IPS-20b (cell line): ENCODE data around the gene DNAL4.
"Not testable (repeated sequence)": the region's sequence is repeated elsewhere in the genome, so short reads cannot be mapped to it uniquely, and the experiment has no call there.

Experiments used
- H3K27ac ChIP-seq: one replicate; pipeline ENCODE4 v1.5.1; 2013; ENCODE audit warnings: low read length
- H3K27me3 ChIP-seq: 2 replicates; pipeline ENCODE4 v1.6.1; 2013; ENCODE audit warnings: mild to moderate bottlenecking, low read length, inconsistent platforms; ENCODE audit not compliant: insufficient read depth
- H3K36me3 ChIP-seq: 2 replicates; pipeline ENCODE4 v1.6.1; 2013; ENCODE audit warnings: low read depth, mild to moderate bottlenecking, inconsistent platforms, low read length, moderate library complexity; ENCODE audit not compliant: insufficient read depth
- H3K4me1 ChIP-seq: 2 replicates; pipeline ENCODE4 v1.6.1; 2013; ENCODE audit warnings: mild to moderate bottlenecking, control low read depth, inconsistent platforms, low read length, moderate library complexity; ENCODE audit not compliant: insufficient read depth
- H3K4me3 ChIP-seq: 2 replicates; pipeline ENCODE4 v1.5.1; 2013; ENCODE audit warnings: mild to moderate bottlenecking, low read length, inconsistent platforms
- H3K9ac ChIP-seq: 2 replicates; pipeline ENCODE4 v1.6.1; 2013; ENCODE audit warnings: low read depth, mild to moderate bottlenecking, inconsistent platforms, low read length, moderate library complexity
- H3K9me3 ChIP-seq: 2 replicates; pipeline ENCODE4 v1.6.1; 2013; ENCODE audit warnings: mild to moderate bottlenecking, low read depth, low read length, inconsistent platforms; ENCODE audit not compliant: insufficient read depth

DNAL4 gene

DNA sequence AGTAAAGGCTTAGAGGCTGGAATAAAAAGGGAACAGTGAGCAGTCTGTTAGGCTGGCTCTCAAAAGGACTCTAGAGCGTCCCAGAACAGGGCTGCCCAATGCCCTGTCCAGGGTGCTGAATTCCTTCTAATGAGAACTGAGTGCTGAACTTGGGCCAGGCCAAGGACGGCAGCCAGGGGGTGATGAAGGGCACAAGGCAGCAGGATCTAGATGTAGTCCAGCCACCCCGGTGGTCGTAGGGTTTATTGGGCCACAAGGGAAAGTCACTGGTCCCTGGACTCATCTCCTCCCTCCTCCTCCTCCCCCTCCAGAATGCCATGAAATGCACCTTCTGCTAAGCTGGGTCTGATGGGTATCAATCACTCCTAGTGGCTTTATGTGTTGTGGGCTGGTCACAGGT, 30.6 kb upstream of the DNAL4 start:
- Histone ChIP-seq H3K27ac (no peak overlapping the region), H3K4me3 (no peak overlapping the region), H3K9ac (no peak overlapping the region), H3K27me3 (no peaks in the 10 kb centered on the region), H3K4me1 (no peaks in the 10 kb centered on the region), H3K36me3 (no peaks in the 10 kb centered on the region), H3K9me3 (no peaks in the 10 kb centered on the region)

DNA sequence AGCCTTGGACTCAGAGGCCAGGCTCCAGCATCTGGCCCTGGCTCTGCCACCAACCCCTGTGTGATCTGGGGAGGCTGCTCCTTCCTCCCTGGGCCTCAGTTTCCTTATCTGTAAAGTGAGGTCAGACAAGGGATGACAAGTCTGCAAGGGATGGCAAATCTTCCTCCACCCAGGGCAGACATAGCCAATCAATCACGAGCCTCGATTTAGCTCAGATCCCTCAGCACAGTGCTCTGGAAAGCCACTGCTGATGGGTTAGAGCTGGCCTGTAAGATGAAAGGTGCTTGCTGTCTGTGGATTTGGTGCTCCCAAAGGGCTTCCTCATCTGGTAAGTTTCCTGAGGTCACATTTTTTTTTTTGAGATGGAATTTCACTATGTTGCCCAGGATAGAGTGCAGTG, 29.7 kb upstream of the DNAL4 start:
- no peaks in the 10 kb centered on the region for H3K4me1 ChIP-seq
- no peaks in the 10 kb centered on the region for H3K36me3 ChIP-seq
- no peak overlapping the region for H3K27ac ChIP-seq
- H3K4me3 ChIP-seq: no peak overlapping the region
- H3K9ac ChIP-seq: no peak overlapping the region
- H3K27me3 ChIP-seq: no peaks in the 10 kb centered on the region
- H3K9me3 ChIP-seq: no peaks in the 10 kb centered on the region

DNA sequence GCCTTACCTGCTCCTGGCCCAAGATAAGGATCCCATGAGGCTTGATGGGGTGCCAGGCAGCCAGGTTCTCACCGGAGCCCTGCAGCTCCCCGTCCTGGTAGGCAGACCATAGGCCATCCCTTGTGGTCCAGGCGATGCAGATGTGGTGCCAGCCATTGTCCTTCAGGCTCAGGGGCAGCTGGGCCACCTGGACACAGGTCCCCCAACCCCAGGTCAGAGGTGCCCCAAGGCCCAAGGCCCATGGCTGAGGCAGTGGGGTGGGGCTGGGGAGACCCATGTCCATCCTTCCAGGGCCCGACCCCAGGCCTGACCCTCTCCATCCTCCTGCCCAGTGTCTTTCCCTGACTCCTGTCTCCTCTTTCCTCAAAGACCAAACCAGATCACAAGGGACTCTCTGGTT, 29.1 kb upstream of the DNAL4 start:
- Histone ChIP-seq H3K4me1 (no peaks in the 10 kb centered on the region), H3K9me3 (no peaks in the 10 kb centered on the region), H3K9ac (no peak overlapping the region), H3K4me3 (no peak overlapping the region), H3K27ac (no peak overlapping the region), H3K27me3 (no peaks in the 10 kb centered on the region), H3K36me3 (no peaks in the 10 kb centered on the region)

DNA sequence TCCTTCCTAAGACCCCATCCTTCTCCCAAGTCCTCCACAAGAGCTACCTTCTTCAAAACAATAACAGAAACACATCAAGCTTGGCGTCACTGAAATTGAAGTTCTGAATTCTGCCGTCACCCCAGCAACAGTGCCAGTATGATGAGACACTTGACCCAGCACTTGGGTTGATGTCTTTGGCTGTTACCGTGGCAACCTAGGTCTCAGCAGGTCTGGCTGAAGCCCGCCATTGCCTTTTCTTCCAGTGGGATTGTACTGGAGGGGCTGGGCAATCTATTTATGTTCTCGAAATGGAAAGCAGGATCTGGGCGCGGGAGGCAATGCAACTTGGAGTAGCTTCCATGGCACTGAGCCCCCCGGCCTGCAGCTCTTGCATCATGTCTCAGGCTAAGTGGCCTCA, 26.1 kb upstream of the DNAL4 start:
- Histone ChIP-seq H3K27ac (no peak overlapping the region), H3K9ac (no peak overlapping the region), H3K27me3 (no peaks in the 10 kb centered on the region), H3K9me3 (no peaks in the 10 kb centered on the region), H3K4me3 (no peak overlapping the region), H3K4me1 (no peaks in the 10 kb centered on the region), H3K36me3 (no peaks in the 10 kb centered on the region)

DNA sequence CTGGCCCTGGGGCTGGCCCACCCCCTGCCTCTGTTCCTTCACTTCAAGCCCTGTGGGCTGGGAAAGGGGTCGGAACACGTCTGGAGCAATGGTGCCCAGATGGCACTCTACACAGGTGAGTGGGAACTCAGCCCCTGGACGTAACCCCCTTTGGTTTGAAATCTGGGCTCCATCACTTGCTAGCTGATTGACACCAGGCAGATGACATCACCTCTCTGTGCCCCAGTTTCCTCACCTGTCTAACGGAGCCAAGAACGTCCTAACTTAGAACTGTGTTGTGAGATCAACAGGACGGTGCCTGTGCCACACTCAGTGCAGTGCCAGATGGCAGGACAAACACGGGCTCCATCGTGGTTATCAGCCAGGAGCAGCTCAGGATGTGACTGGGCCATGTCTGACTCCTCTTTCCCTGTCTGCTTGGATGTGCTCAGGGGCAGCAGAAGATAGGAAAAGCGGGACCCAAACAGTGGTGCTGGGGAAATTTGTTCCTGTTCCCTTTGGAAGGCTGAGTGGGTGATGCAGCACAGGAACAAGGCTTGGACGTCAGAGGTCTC, 25.5 kb upstream of the DNAL4 start:
- Histone ChIP-seq H3K4me1 (no peaks in the 10 kb centered on the region), H3K27ac (no peak overlapping the region), H3K9ac (no peak overlapping the region), H3K4me3 (no peak overlapping the region), H3K27me3 (no peaks in the 10 kb centered on the region), H3K9me3 (no peaks in the 10 kb centered on the region), H3K36me3 (no peaks in the 10 kb centered on the region)

DNA sequence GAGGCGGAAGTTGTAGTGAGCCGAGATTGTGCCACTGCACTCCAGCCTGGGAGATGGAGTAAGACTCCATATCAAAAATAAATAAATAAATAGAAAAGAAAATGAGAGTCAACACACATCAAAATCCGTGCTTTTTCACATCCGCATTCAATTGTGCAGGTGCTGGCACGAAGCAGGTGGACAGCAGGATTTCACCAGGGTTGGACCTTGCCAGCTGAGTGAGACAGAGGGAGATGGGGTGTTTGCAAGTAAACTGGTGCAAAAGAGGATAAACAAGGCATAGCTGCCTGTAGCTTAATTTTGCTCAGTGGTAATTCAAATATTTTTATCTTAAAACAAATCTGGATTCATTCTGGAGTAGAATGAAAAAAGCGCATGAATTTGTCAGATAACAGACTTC, 23.3 kb upstream of the DNAL4 start:
- Histone ChIP-seq H3K4me3 (no peak overlapping the region), H3K4me1 (no peaks in the 10 kb centered on the region), H3K9ac (no peak overlapping the region), H3K27ac (no peak overlapping the region), H3K9me3 (no peaks in the 10 kb centered on the region), H3K27me3 (peaks cover 7% of the 10 kb centered on the region), H3K36me3 (no peaks in the 10 kb centered on the region)

DNA sequence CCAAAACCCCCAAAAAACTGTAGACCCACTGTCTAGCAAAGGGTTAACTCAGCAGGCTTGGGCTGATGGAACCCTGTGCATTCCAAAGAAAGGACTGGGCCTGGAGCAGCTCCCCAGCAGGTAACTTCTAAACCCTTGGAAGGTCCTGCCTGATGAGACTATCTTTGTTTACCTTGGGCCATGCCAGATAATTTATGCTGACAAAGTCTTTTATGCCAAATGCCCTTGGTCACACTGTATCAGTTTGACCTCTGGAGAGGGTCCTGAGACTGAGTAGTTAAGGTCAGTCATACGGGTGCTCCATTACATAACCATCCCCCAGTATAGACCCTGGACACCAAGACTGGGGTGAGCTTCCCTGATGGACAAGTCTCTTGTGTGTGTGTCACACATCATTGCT, 21.9 kb upstream of the DNAL4 start:
- Histone ChIP-seq H3K9me3 (no peaks in the 10 kb centered on the region), H3K27me3 (peaks cover 7% of the 10 kb centered on the region), H3K4me3 (no peak overlapping the region), H3K9ac (no peak overlapping the region), H3K4me1 (no peaks in the 10 kb centered on the region), H3K27ac (no peak overlapping the region), H3K36me3 (no peaks in the 10 kb centered on the region)

DNA sequence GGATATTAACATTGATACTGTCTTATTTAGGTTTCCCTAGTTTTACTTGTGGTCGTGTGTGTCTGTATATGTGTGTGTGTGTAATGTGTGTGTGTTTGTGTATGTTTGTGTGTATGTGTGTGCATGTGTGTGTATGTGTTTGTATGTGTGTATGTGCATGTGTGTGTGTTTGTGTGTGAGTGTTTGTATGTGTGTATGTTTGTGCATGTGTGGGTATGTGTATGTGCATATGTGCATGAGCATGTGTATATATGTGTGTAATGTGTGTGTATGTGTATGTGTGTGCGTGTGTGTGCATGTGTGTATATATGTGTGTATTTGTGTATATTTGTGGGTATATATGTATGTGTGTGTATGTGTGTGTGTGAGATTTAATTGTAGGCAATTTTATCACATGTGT, 17.3 kb upstream of the DNAL4 start:
- H3K4me1 ChIP-seq: no peaks in the 10 kb centered on the region
- no peak overlapping the region for H3K4me3 ChIP-seq
- H3K9me3 ChIP-seq: peaks cover 3% of the 10 kb centered on the region; the same call in 1 of the 2 replicates

DNA sequence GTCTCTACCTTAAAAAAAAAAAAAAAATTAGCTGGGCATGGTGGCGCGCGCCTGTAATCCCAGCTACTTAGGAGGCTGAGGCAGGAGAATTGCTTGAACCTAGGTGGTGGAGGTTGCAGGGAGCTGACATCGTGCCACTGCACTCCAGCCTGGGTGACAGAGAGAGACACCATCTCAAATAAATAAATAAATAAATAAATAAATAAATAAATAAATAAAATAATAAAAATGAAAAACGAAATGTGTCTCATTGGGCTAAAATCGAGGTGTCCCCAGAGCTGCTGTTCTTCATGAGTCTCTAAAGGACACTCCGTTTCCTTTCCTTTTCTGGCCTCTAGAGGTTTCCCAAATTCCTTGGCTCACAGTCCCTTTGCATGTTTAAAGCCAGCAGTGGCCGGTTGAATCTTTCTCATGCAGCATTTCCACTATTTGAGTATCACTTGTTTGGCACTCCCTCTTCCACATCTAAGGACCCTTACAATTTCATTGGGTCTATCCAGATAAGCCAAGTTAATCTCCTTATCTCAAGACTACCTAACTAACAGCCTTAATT, 11.2 kb upstream of the DNAL4 start:
- H3K27ac ChIP-seq, H3K36me3 ChIP-seq, H3K9me3 ChIP-seq, H3K4me3 ChIP-seq, H3K4me1 ChIP-seq, H3K9ac ChIP-seq: not testable (repeated sequence)
- peaks cover 17% of the 10 kb centered on the region for H3K27me3 ChIP-seq

More for the DNA sequence above, 17.3 kb upstream of the DNAL4 start:
- Histone ChIP-seq H3K9ac (no peak overlapping the region), H3K36me3 (no peaks in the 10 kb centered on the region), H3K27ac (no peak overlapping the region), H3K27me3 (peaks cover 7% of the 10 kb centered on the region)

DNA sequence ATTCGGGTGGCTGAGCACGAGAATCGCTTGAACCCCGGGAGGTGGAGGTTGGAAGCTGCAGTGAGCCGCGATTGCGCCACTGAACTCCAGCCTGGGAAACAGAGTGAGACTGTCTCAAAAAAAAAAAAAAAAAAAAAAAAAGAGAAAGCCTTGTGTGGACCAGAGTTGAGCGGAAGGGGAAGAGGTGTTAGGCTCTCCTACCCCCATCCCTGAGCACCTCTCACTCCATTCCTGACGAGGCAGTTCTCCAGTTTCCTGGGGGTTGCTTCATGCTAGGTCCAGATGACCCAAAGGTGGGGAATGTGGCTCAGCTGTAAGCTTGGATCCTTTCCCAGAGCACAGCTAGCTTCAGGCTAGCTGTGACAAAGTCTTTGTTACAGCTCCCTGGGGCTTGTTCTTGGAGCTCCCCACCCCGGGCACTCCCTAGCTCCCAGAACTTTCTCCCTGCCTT, 8.8 kb upstream of the DNAL4 start:
- H3K4me1 ChIP-seq: no peaks in the 10 kb centered on the region
- peak overlapping the region; percentile 58 for H3K4me3 ChIP-seq
- no peaks in the 10 kb centered on the region; the same call in 1 of the 2 replicates for H3K9me3 ChIP-seq
- H3K27ac ChIP-seq: no peak overlapping the region
- H3K27me3 ChIP-seq: peaks cover 24% of the 10 kb centered on the region
- H3K9ac ChIP-seq: no peak overlapping the region
- H3K36me3 ChIP-seq: no peaks in the 10 kb centered on the region

DNA sequence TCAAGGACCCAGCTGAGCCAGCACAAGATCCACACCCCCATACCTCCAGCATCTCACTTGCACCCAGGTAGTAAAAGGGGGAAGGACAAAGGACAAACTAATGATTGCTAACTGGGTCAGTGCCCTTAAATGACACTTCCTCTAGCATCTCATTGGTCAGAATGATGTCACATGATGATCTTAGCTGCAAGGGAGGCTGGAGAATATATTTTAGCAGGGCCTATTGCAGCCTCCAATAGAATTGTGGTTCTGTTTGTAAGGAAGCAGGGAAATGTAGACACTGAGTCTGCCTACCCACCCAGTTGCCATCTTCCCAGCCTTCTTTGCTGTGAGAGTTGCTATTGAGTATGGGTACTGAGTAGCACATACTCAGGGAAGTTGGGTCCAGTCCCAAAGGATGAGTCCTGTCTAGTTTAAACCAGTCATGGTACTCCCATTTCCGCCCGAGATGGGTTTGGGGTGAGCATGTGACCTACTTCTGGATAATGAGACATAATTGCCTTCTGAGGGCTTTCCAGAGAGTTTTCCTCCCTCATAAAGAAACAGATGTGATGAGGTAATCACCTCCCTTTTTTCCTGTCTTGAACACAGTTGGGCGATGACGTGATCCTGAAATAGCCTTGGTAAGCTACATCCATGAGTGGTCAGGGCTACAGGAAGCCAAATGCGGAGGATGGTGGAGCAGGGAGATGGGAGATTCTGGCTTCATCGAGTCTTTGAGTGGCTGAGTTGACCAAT, 5.5 kb upstream of the DNAL4 start:
- no peak overlapping the region for H3K4me3 ChIP-seq
- H3K9me3 ChIP-seq: no peaks in the 10 kb centered on the region; the same call in 1 of the 2 replicates
- no peaks in the 10 kb centered on the region for H3K36me3 ChIP-seq
- peaks cover 42% of the 10 kb centered on the region for H3K27me3 ChIP-seq
- no peak overlapping the region for H3K9ac ChIP-seq
- H3K4me1 ChIP-seq: peaks cover 2% of the 10 kb centered on the region; the same call in 1 of the 2 replicates
- H3K27ac ChIP-seq: no peak overlapping the region

DNA sequence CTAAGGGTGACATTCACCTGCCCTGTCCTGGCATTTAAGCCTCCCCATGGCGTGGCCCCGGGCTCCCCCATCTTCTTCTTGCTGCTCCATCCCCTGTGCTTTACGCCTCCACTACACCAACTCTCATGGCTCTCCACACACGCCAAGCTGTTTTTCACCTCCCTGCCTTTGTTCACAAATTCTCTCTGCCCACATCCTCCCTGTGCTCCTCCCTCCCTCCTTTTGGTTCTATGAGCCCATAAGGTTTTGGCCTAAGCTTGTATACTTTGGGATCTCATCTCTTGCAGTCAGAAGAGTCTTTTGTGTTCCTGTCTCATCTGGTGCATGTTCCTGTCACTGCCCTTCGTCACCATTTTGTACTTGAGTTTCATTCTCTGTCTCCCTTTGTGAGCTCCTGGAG, 4.6 kb upstream of the DNAL4 start:
- Histone ChIP-seq H3K9me3 (no peaks in the 10 kb centered on the region; the same call in 1 of the 2 replicates), H3K27ac (no peak overlapping the region), H3K27me3 (peaks cover 42% of the 10 kb centered on the region), H3K9ac (no peak overlapping the region), H3K4me3 (no peak overlapping the region), H3K36me3 (no peaks in the 10 kb centered on the region), H3K4me1 (peaks cover 4% of the 10 kb centered on the region; the same call in 1 of the 2 replicates)
